Measurements from ENCODE around the gene RAVER1.
"Not testable (repeated sequence)": the region's sequence is repeated elsewhere in the genome, so short reads cannot be mapped to it uniquely, and the experiment has no call there.

Gene RAVER1

GRCh38 chr19:10332965-10333757 lies at the start of gene RAVER1:
Gene RAVER1 (minus strand): TSS chr19:10333529. CDS start chr19:10333507, 22 bp downstream.
- peak; percentile 99 for DNase-seq

DNA sequence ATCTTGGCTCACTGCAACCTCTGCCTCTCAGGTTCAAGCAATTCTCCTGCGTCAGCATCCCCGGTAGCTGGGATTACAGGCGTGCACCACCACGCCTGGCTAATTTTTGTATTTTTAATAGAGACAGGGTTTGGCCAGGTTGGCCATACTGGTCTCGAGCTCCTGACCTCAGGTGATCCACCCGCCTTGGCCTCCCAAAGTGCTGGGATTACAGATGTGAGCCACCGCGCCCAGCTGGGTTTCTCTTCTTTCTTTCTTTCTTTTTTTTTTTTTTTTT lies 49.8 kb upstream of the RAVER1 start:
- DNase-seq: not testable (repeated sequence)

DNA sequence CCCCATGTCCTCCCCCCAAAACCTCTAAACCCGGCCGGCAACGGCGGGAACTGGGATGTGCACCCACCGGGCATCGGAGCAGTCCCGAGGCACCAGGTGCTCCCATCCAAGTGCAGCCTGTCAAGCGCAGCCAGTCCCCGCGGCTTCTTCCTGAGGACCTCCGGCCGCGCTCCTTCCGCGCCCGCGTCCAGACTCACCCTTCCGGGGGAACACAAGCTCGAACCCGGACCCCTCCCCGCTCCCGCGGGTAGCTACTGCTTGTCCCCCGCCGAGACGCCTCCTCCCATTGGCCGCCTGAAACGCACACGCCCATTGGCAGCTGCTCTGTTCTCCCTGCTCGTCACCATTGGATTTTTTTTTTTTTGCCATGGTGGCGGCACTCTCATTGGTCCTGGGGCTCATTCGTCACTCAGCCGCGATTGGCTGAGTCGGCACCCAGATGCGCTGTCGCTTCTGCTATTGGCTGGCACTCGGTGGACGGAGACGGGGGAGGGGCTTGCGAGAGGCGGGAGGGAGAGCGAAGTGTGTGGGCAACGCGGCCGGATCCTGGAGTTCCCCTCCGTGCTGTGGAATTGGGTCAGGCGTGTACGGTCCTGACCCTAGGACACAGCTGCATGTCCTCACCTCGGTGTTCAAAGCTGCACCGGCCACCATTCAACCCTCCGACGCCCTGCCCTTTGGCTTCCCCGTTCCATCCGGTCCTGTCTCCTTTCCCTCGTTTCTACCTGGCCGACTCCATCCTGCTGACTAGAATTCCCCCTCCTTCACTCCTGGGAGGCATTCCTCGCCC lies 47.2 kb upstream of the RAVER1 start, which contains the start of gene TYK2:
Gene TYK2, minus strand, starts transcription at position 260 of the 790 bp plus-strand sequence. CDS start 2,166 bp downstream, outside the sequence.
- DNase-seq: peak; percentile 99

GRCh38 chr19:10379880-10380312 lies 46.6 kb upstream of the RAVER1 start:
- no peak for DNase-seq

DNA sequence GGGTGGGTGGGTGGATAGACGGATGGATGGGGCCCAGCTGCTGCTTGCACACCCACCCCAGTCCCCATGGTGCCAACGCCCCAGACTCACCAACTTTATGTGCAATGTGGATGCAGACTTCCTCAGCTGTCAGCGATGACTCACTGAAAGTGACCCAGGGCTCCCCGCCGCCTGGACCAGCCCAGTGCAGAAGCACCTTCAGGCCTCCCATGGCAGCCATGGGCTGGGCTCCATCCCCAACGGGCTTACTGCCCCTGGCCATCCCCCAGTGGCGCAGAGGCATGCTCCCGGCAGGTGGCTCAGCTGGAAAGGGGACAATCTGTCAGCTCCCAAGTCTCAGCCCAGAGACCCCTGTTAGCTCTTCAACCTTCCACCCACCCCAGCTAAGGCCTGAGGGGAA lies 44.8 kb upstream of the RAVER1 start:
- DNase-seq: no peak

DNA sequence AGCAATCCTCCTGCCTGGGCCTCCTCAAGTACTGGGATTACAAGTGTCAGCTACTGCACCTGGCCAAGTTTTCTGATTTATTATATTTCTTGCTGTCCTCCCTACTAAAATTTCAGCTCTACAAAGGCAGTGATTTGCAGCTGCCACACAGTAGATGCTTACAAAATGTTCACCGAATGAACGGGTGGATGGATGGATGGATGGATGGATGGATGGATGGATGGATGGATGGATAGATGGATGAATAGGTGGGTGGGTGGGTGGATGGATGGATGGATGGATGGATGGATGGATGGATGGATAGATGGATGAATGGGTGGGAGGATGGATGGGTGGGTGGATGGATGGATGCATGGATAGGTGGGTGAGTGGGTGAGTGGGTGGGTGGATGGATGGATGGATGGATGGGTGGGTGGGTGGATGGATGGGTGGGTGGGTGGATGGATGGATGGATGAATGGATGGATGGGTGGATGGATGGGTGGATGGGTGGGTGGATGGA lies 43.9 kb upstream of the RAVER1 start:
- DNase-seq: not testable (repeated sequence)

GRCh38 chr19:10374931-10375330 lies 41.6 kb upstream of the RAVER1 start:
- DNase-seq: no peak

DNA sequence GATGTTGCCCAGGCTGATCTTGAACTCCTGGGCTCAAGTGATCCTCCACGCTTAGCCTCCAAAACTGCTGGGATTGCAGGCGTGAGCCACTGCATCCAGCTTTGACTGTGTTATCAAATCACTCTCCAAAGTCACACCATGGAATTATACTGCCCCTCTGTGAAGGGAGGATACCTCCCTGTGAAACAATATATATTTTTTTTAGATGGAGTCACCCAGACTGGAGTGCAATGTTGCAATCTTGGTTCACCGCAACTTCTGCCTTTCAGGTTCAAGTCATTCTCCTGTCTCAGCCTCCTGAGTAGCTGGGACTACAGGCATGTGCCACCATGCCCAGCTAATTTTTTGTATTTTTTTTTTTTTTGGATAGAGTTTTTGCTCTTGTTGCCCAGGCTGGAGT lies 39.4 kb upstream of the RAVER1 start:
- DNase-seq: peak; percentile 34

DNA sequence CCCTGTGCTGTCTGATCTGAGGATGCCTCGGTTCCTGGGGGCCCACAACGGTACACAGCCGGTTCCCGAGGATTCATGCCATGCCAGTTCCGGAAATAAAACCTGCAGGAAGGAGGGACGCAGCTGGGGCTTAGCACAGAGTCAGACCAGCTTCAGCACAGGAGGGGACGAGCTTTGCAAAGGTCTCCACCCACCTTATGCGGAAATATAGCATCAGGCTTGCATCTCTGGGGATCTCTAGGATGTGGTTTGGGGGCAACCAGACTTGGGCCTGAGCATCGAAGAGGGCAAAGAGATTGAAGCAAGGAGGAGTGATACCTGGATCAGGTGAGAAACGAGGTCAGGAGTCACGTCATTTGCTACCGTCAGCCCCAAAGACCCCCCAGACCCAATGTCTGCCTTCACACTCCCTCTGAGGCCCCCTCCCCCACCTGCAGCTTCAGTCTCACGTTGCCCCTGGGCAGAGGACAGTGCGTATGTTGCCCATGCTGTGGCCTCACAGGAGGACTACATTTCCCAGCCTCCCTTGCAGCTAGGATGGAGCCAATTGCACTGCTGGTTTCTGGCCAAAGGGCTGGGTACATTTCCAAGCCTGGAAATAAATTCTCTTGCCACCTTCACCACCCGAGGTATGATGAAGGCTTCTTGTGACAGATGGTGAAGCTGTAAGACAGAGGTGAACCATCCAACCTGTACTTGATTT lies 34.9 kb upstream of the RAVER1 start:
- peak; percentile 35 for DNase-seq

GRCh38 chr19:10366950-10367512 lies 33.7 kb upstream of the RAVER1 start:
- not testable (repeated sequence) for DNase-seq

DNA sequence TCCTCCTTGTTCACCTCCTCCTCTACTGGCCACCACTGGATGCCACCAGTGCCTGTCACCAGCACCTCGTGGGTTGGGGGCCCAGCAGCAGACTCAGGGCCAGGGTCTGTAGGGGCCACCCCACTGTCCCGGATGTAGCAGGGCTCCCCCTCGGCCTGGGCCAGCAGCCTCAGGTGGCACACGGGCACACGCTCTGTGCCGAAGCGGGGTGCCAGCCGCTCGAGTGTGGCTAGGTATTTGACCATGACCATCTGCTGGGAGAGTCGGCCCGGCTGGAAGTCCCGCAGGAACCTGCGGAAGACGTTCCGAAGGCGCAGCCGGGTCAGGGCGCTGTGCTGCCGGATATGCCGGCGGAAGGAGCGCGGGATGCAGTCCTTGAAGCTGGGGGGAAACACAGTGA lies 32.2 kb upstream of the RAVER1 start:
- DNase-seq: no peak

- no peak for DNase-seq
These were observed 31.3 kb upstream of the RAVER1 start for GRCh38 chr19:10364644-10365043.

- DNase-seq: no peak
These were observed 30.5 kb upstream of the RAVER1 start for GRCh38 chr19:10363789-10364281.

DNA sequence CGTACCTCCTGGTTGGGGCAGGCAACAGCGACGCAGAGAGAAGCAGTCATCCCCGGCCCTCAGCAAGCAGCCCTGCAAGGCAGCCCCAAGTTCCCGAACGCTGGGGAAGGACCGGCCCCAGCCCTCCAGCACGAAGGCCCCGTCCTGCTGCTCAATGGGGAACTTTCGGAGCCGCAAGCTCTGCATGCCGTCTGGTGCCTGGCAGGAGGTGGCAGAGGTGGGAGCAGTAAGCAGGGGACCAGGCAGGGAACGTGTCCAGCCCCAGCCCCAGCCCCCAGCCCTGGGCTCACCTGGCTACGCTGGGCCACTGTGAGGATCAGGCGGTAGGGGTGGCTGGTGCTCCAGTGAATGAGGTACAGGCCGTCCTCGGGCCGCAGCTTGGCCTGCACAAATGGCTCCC lies 28.9 kb upstream of the RAVER1 start:
- DNase-seq: no peak

- DNase-seq: no peak
These were observed 28.3 kb upstream of the RAVER1 start for GRCh38 chr19:10361569-10362011.

GRCh38 chr19:10356431-10356830 lies 23.1 kb upstream of the RAVER1 start:
- DNase-seq: no peak

DNA sequence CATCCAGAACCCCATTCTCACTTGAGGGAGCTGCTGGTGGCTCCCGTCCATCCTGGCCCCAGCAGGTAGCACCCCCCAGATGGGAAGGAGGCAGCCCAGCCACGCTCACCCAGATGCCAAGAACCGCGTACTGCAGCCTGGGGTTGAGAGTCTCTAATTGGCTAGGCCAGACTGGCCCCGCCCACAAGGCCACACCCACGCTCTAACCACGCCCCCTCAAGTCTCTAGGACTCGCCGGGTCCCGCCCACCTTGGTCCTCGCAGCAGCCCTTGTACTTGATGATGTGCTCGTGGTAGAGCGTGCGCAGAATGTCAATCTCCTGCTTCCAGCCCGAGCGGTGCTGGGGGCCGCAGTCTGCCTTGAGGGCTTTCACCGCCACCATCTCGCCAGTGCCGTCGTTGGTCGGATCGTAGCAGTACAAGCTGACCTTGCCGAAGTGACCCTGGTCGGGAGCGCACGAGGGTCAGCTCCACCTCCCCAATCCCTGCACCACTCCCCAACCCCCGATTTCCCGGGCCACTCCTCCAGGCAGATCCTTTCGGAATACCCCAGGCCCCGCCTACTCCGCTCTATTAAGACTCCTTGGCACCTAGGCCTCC lies 20.6 kb upstream of the RAVER1 start:
- peak; percentile 73 for DNase-seq

- DNase-seq: no peak
These were observed 19.7 kb upstream of the RAVER1 start for GRCh38 chr19:10352764-10353671.

- peak; percentile 47 for DNase-seq
These were observed 13.2 kb upstream of the RAVER1 start for GRCh38 chr19:10346509-10346908.

DNA sequence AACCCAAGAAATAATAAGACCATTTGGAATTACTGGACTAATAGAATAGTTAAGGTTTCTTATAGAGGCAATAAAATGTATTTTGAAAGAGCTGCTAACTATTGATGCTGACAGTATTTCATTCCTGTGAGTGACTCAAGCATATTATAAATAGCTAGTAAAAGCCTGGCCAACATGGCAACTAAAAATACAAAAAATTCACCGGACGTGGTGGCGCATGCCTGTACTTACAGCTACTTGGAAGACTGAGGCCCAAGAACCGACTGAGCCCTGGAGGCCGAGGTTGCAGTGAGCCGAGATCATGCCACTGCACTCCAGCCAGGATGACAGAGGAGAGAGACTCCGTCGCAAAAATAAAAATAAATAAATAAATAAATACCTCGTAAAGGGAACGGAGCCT lies 11.5 kb upstream of the RAVER1 start:
- DNase-seq: no peak

- no peak for DNase-seq
These were observed 10.2 kb upstream of the RAVER1 start for GRCh38 chr19:10343495-10343894.
